Kidney tubule cell (primary cell): ENCODE results near the gene CLDN9.

Experiments
- DNase-seq: peaks from one replicate; pipeline ENCODE4 v3.0.0-alpha.2; 2018; ENCODE audit warnings: low spot score

The CLDN9 gene

DNA sequence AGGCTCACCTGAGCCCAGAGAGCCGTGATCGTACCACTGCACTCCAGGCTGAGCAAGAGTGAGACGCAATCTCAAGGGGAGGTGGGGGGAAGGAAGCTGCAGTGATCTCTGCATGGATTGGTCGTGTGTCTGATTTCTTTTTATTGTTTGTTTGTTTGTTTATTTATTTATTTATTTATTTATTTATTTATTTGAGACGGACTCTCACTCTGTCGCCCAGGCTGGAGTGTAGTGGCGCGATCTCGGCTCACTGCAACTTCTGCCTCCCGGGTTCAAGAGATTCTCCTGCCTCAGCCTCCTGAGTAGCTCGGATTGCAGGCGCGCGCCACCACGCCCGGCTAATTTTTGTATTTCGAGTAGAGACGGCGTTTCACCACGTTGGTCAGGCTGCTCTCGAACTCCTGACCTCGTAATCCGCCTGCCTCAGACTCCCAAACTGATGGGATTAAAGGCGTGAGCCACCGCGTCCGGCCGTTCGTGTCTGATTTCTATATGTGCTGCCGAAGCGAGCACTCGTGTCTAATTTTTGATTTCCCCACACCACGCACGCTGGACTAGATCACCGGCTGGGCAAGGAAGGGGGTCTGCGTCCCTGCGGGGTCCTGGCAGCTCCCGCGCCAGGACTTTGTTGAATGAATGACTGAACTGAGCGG lies 7.0 kb downstream of the CLDN9 start:
- DNase-seq: no peak

DNA sequence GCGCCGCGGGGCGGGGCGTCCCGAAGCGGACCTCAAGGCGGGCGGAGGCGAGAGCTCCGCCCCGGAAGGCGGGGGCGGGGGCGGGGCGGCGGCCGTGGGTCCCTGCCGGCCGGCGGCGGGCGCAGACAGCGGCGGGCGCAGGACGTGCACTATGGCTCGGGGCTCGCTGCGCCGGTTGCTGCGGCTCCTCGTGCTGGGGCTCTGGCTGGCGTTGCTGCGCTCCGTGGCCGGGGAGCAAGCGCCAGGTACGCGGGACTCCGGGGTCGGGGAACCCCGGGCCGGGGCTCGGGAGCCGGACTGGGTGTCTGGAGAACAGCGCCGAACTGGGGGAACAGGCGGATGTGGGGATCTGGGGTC lies 7.5 kb downstream of the CLDN9 start, which contains the start of gene TNFRSF12A:
Gene TNFRSF12A (plus strand): TSS at position 122 of the 357 bp plus-strand sequence. CDS start 30 bp downstream, at position 152.
- peak; percentile 88 for DNase-seq

DNA sequence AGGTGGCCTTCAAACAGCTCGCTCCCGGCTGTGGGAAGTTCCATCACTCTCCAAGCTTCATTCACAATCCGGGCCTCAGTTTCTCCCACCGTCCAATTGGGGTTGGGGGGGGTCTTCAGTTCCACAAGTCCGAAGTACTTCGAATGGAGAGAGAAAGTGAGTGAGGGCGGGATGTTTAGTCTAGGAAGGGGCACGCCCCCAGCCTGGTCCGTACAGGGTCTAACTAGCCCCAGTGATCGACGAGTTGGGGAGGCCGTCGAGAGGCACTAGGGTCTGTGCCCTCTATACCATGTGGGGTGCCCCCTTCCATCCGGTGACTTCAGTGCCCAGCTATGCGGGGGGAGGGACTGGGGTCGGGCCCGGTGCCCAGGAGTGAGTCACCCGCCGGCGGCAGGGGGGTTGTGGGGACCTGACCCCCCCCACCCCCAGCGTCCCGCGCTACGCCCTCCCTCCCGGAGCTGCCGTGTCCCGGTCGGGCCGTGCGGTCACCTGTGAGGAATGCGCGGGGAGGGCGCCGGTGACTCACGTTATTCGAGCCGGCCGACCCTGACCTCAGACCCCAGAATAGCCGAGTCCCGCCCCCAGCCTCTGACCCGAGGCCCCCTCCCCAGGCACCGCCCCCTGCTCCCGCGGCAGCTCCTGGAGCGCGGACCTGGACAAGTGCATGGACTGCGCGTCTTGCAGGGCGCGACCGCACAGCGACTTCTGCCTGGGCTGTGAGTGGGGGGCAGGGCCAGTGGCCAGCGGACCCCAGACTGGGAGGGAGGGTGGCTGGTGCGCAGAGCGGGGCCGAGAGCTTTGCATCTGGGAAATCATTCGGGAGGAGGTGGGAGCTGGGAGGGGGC lies 8.1 kb downstream of the CLDN9 start:
- DNase-seq: peak; percentile 98

DNA sequence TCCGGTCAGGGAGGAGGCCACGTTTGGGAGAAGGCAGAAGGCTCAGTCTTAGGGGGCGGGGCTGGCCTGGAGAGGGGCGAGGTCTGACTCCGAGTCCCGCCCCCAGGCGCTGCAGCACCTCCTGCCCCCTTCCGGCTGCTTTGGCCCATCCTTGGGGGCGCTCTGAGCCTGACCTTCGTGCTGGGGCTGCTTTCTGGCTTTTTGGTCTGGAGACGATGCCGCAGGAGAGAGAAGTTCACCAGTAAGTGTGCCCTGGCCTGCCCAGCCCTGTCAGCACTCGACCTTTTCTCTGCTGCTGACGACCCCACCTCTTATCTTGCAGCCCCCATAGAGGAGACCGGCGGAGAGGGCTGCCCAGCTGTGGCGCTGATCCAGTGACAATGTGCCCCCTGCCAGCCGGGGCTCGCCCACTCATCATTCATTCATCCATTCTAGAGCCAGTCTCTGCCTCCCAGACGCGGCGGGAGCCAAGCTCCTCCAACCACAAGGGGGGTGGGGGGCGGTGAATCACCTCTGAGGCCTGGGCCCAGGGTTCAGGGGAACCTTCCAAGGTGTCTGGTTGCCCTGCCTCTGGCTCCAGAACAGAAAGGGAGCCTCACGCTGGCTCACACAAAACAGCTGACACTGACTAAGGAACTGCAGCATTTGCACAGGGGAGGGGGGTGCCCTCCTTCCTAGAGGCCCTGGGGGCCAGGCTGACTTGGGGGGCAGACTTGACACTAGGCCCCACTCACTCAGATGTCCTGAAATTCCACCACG lies 8.9 kb downstream of the CLDN9 start:
- peak; percentile 98 for DNase-seq

DNA sequence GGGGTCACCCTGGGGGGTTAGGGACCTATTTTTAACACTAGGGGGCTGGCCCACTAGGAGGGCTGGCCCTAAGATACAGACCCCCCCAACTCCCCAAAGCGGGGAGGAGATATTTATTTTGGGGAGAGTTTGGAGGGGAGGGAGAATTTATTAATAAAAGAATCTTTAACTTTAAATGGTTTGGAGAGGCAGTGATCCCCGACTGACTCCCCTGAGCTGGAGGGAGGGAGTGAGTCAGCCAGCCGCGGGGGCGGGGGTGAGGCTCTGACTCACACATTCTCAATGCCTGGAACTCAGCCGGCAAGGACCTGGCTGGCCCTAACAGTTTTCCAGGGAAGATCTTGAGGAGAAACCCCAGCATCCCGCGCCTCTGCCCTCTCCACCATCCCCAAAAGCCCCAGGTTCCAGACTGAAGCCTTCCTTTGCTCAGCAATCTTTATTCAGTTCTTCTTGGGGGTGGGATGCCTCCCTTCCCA lies 9.5 kb downstream of the CLDN9 start:
- peak; percentile 96 for DNase-seq

DNA sequence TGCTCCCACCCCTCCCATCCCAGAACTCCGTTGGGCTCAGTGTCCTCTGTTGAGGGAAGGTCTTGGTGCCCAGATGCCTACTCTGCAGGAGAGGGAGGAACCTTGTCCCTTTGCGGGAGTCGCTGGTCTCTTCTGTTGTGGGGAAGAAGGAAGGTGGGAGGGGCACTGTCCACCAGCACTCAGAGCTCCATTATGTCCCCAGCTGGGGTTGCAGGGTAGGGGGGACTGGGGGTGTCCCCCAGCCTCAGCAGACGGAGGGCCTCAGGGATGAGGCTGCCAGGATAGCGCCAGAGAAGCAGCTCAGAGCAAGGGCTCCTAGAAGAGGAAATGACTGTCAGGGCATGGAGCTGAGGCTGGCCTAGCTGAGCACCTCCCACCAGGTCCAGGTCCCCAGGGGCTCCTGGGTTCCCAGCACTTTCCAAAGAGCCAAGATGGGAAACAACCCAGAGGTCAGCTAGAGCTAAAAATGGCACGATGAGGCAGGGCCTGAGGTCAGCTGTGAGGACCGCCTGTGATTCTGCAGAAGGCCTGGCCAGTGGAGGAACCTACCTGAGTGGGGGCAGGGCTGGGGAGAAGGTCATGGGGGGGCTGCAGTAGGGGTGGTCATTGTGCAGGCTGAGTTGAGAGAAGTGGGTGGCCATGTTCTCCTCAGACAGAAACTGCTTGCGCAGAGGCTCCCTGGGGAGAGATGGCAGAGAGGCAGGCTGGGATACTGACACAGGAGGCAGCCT lies 10.1 kb downstream of the CLDN9 start:
- DNase-seq: no peak

DNA sequence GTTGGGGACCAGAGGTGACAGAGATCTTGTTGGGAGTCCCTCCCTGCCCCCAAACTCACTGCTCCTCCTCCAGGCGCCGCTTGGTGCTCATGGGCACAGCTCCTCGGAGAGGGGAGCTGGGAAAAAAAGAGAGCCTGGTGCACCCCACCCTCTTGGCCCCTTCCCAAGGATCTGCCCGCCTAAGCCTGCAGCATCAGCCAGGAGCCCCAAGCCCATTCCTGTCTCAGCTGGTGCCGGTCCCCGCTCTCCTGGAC lies 10.6 kb downstream of the CLDN9 start:
- peak; percentile 94 for DNase-seq

DNA sequence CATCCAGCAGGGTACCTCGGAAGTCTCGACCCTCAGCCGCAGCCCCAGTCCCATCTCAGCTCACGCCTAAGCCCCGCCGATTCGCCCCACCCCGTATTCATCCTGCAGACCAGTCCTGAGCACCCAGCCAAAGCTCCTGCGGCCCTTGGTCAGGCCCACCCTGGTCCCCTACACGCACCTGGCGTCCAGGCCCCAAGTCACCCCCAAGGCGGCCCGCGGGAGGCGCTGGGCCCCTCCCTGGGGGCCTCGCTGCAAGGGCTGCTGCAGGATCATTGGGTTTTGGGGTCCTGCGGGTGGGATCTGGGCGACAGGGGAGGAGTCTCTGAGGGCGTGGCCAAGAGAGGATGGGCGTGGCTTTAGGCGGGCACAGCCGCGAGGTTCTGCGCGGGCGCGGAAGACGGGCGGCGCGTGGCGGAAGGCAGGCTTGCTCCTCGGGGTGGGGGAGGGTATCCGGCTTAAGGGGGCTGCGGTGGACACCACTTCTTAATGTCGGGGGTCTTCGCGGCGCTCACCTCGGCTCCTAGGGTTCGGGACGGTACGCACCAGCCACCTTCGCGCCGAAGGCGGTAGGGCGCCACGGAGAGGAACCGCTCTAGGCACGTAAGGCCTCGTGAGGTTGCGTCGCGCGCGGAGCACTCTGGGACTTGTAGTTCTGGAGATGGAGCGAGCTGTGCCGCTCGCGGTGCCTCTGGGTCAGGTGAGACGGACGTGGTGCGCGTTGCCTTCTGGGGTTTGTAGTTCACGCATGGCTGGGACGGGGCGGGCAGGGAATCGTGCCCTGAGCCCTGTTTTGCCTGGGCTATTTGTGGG lies 11.2 kb downstream of the CLDN9 start, which contains the start of the genes HCFC1R1 and THOC6:
Gene HCFC1R1 (minus strand): TSS at position 274 of the 810 bp plus-strand sequence. CDS start 1 bp downstream, at position 273.
Gene THOC6 (plus strand): TSS at position 367 of the 810 bp plus-strand sequence. CDS start 292 bp downstream, at position 659.
- DNase-seq: peak; percentile 99

DNA sequence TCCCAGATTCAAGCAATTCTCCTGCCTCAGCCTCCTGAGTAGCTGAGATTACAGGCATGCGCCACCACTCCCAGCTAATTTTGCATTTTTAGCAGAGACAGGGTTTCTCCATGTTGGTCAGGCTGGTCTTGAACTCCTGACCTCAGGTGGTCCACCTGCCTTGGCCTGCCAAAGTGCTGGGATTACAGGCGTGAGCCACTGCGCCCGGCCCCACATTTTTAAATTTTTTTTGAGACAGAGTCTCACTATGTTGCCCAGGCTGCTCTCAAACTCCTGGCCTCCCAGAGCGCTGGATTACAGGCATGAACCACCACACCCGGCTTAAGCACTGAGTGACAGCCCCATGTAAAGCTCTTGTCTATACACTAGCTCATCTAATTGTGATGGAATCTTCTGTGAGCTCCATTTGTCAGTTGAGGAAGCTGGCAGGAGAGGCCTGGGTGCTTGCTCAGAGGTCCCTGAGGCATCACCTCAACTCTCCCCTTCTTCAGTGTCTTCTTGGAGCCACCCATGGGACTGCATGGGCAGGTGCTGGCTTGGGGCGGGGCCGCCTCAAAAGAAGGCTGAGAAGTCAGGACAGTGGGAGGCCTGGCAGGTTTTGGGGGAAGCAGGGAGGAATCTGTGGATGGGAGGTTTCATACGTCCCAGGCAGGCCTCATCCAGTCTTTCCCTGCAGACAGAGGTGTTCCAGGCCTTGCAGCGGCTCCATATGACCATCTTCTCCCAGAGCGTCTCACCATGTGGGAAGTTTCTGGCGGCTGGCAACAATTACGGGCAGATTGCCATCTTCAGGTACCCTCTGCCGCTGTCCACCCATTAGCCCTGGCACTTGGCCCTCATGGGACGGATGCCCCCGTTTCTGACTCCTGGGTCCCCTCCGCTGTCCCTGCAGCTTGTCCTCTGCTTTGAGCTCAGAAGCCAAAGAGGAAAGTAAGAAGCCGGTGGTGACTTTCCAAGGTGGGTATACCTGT lies 12.6 kb downstream of the CLDN9 start:
- peak; percentile 22 for DNase-seq

DNA sequence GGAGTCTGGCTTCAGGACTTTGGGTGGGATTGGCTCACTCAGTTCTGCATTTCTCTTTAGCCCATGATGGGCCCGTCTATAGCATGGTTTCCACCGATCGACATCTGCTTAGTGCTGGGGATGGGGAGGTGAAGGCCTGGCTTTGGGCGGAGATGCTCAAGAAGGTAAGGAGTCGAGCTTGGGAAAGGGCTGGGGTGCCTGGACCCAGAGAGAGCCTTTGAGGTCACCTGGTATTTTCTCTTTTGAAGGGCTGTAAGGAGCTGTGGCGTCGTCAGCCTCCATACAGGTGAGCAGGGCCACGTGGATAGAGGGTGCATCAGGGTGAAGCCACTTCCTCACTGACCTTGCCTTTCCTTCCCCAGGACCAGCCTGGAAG lies 13.3 kb downstream of the CLDN9 start:
- DNase-seq: no peak

DNA sequence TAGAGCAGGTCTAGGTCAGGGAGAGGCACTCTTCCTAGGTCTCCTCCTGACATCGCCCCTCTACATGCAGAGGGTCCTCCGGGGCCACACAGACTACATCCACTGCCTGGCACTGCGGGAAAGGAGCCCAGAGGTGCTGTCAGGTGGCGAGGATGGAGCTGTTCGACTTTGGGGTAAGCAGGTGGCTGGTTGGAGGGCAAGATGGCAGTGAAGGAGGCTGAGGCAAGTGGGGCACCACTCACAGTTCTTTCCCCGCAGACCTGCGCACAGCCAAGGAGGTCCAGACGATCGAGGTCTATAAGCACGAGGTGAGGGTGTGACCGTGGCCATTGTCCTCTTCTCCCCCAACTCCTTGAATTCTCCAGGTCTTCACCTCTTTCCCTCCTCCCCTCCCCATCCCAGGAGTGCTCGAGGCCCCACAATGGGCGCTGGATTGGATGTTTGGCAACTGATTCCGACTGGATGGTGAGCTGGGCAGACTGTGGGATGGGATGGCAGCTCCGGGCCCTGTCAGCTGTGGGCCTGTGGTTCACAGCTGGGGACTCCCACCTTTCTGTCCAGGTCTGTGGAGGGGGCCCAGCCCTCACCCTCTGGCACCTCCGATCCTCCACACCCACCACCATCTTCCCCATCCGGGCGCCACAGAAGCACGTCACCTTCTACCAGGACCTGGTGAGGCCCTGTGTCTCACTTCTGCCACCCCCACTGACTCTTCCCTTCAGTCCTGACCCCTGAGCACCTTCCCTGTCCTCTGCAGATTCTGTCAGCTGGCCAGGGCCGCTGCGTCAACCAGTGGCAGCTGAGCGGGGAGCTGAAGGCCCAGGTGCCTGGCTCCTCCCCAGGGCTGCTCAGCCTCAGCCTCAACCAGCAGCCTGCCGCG lies 14.1 kb downstream of the CLDN9 start:
- DNase-seq: no peak

DNA sequence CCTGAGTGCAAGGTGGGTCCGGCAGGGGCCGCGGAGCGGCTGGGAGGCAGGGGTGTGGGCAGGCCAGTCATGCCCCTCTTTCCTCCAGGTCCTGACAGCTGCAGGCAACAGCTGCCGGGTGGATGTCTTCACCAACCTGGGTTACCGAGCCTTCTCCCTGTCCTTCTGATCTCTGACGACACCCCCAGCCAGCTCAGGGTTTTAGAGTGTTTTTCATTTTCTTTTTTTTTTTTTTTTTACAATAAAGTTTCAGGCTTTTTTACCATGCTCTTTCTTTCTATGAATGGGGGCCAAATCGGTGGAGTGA lies 14.7 kb downstream of the CLDN9 start:
- no peak for DNase-seq

DNA sequence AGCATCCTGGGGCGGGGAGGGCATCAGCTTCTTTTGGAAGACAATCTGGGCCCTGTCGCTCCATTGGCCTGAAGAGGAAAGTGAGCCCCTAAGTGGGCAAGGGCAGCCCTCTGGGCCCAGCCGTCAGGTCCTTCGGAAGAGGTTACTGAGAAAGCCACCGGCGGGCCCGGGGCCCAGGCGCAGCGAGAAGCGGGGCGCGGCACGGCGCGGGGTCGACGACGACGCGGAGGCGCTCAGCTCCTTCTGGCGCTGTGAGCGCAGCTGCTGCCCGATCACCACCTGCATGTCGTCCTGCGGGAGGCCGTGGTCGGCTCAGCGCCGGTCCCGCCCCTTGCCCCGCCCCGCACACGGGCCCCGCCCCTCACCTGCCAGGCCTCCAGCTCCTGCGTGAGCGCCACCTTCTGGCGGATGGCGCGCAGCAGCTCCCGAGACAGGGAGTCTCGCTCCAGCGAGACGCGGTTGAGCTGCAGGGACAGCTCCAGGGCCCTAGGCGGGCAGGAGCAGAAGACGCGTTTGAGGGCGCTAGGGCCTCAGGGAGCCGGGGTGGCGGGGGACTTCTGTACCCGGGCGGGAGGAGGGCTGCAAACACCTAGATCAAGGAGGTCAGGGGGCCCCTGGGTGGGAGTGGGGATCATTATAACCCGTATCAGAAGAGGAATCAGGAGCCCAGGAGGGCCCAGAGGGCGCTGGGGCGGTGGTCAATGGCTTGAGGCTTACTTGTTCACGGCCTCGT lies 15.4 kb downstream of the CLDN9 start:
- peak; percentile 89 for DNase-seq

DNA sequence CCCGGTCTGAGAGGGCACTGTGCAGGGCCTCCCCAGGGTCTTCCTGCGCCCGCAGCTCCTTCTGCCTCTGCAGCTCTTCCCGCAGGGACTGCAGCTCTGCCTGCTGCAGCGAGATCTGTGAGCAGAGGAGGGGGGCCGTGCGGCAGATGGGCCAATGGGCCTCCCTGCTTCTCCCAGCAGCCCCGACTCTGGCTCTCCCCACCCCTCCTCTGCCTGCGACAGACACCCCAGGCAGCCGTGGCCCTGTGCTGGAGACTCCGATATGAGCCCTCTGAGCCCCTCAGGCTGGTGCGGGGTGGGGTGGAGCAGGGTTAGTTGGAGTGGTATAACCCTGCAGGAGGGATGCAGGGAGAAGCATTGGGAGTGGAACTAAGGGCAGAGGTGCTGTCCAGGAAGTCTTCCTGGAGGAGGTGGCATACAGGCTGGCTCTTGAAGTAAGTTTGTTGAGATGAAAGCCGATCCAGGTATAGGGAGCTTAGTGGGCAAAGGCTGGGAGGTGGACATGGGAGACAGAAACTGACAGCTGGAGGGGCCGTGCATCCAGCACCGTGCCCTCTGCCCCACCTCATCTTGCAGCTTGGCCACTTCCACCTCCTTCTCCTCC lies 16.1 kb downstream of the CLDN9 start:
- no peak for DNase-seq

DNA sequence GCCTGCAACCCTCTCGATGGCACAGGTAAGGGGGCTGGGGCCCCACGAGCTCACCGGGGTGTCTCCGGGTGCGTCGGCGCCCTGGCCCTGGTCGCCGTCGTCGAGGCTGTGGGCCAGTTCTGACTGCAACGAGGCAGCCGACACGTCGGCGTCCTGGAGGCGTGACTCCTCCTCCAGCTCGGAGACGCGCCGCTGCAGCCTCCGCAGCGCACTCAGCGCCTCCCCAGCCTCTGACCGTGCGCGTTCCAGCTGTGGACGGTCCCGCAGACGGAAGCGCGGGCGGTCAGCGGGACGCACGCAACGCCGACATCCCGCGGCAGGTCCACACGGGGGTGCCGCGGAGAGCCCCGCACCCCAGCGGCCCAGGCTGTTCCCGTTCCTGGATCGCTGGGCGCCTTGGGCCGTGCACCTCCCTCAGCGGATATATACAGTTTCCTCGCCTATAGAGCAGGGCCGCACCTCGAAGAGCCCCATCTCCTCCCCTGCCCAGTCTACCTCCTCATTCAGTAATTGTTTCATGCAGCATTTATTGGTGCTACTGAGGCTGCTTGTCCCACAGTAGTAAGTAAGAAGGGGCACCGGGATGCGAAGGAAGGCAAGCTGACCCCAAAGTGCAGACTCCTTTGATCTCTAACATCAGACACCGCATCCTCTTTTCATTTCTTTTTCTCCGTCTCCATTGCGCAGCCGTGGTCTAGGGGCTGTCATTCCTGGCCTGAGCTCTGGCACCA lies 16.9 kb downstream of the CLDN9 start:
- no peak for DNase-seq

DNA sequence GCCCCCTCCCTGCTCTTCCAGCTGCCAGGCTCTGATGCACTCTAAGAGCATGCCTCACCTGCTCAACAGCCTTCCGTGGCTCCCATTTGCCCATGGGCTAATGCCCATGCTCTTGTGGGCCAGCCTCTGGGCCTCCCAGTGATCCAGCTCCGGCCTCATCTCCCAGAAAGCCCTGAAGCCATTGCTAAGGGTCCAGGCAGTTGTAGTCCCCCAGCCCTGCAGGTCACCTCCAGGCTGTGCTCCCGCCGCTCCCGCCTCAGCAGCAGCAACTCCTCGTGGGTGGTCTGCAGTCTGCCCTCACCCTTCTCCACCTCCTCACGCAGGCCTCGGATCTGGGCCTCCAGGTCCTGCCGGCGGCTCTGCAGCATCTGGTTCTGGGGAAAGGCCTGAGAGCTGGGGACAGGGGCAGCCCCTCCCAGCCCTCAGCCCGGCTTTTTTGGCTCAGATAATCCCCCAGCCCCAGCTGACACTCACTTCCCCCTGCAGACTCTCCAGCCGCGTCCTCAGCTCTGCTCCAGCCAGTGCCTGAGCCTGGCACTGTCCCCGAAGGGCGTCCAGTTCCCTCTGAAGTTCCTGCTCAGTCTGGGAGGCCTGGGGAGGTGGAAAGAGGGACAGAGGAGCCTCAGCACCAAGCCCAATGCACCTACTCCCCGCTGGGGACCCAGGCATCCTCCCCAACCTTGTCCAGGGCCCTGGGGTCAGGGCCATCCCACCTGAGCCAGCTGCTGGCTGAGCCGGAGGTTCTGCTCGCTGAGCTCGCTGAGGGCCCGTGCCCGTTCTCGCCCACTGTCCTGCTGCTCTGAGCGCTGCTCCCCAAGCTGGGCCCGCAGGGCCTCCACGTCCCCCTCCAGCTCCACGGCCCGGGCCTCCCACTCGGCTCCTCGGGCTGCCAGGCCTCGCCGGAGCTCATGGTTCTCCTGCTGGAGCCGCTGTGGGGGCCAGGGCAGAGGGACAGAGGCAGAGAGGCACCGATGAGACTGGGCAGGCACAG lies 17.8 kb downstream of the CLDN9 start:
- DNase-seq: no peak
